EH (cell line): Measurements from ENCODE around the gene NEUROG1.

Source experiments
- DNase-seq: peaks from one replicate; pipeline ENCODE4 v3.0.0-alpha.2; 2015; ENCODE audit warnings: low read depth

Gene NEUROG1

GRCh38 chr5:135564331-135564730 lies 28.6 kb upstream of the NEUROG1 start:
- no peak for DNase-seq

DNA sequence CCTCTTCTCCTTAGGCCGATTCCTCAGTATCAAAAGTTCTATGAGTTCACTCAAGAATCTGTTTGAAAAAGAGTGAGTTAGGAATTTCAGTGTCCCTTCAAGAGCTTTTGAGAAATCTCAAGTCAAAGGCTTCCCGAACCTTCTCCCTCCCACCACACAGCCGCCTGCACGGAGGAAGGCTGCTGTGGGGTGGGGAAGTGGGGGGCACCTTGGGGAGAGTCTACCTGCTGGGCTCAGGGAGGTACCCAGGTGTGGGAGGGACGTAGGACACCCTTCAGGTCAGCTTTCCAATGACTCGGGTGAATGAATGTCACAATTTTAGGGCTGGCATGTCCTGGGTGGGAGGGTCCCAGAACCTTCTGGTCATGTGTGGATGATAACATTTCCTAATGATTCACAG lies 25.5 kb upstream of the NEUROG1 start:
- DNase-seq, result no peak

GRCh38 chr5:135560858-135561257 lies 25.1 kb upstream of the NEUROG1 start:
- peak; percentile 78 for DNase-seq

GRCh38 chr5:135559354-135559753 lies 23.6 kb upstream of the NEUROG1 start:
- peak; percentile 42 for DNase-seq

- no peak for DNase-seq
These were observed 21.5 kb upstream of the NEUROG1 start for GRCh38 chr5:135557076-135557838.

- no peak for DNase-seq
These were observed 20.9 kb upstream of the NEUROG1 start for GRCh38 chr5:135556620-135557019.

DNA sequence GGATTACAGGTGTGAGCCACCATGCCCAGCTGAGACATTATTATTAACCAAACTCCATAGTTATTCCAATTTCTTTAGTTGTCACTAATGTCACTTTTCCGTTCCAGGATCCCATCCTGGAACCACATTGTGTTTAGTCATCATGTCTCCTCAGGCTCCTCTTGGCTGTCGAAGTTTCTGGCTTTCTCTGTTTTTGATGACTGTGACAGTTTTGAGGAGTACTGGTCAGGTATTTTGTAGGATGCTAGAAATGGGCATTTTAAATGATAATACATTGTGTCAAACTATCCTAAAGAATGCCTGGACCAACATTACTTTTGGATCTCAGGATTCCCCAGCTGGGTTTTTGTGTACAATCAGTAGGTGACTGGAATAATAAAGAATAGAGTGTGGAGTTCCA lies 19.8 kb upstream of the NEUROG1 start:
- DNase-seq, result no peak

- peak; percentile 53 for DNase-seq
These were observed 18.1 kb upstream of the NEUROG1 start for GRCh38 chr5:135553688-135554462.

- peak; percentile 72 for DNase-seq
These were observed 16.1 kb upstream of the NEUROG1 start for GRCh38 chr5:135551593-135552447.

- no peak for DNase-seq
These were observed 13.6 kb upstream of the NEUROG1 start for GRCh38 chr5:135549413-135549812.

DNA sequence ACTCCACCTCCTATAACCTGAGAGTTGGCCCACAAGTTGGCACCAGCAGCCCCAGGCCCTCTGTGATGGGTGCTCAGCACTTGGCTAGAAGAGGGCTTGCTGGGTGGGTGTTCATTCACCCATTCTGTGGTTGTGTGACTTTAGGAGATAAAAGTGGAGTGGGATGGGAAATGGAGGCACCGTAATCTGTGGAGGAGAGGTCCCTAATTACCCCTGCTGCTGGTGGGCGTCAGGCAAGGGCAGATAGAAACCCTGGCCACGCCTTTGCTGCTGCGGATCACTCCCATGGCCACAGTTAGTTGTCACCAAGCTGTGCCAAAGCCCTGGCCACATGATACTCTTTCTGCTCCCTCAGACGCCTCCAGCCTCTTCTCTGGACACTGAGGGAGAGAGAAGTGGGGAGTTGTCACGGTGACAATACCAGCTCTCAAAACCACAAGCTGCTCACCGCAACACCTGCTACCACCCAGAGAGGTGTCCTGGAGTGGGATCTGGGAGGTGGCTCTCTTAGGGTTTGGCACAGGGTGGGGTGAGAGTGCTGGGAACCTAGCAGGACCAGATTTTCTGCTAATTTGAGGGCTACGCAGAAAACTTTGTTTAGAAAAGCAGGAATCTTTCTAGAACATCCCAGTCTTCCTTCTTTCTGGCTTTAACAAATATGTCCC lies 12.0 kb upstream of the NEUROG1 start:
- no peak for DNase-seq

DNA sequence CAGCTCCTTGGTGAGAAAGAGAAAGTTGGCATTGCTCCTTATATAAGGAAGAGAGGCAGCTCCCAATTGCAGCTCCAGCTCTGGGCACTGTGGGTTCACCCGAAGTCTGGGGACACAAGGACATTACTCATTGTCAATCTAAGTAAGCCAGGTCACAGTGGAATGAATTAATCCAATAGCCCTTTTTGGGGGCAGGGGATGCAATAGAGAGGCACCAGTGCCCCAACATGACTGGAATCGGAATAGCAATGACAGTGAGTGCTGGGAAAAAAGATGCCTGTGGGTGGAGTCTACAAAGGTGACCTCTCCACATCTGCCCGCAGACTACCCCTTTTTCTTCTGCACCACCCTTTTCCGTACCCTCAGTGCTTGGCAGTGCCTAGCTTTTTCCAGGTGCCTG lies 11.1 kb upstream of the NEUROG1 start:
- no peak for DNase-seq

DNA sequence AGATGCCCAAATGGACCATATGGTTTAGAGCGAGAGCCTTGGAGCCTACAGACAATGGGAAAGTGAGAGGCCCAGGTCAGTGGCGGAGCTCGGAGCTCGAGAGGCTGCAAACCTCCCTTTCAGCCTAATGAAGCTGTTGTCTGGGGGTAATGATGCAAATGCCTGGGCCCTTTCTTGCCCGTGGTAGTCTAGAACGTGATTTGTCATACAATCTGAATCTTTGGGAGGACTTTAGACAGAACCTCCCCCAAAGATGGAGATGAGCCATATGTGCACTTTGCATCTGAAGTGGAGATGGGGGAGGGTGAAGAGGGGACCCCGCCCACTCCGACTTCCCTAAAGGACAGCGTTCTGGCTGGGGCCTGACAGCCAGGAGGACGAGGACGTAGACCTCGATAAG lies 10.3 kb upstream of the NEUROG1 start:
- DNase-seq, result no peak

GRCh38 chr5:135545099-135545498 lies 9.3 kb upstream of the NEUROG1 start:
- DNase-seq, result no peak

DNA sequence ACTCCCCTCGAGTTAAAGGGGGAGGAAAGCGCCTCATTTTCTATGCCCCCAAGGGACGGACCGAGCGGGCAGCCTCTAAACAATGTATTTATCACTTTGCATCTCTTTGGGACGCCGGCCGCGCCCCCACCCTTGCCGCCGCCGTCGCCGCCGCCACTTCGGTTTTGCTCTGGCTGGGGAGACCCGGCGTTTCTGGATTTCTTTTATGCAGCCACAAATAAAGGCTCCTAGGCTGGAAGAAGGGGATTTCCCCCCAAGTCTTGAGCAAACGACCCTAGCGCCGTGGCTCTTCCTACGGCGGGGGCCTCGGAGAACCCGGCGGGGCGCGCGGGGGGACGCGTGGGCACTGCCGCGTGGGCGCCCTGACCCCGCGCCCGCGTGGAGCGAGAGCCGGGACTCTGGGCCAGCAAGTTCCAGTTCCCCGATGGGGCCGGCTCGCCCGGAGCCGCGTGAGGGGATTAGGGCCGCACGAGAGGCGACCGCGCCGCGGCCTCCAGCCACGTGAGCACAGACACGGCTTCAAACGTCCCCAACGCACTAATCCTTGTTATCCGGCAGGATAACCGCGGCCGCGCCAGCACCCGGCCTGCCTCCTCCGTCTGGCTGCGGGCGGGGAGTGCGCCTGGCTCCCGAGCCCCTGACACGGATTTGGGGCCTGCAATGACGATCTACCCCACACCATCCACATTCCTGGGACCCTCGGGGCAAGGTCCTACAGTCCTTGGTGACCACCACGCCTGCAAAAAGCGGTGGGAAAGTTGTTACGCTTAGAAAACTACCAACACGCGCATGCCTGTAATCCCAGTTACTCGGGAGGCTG lies 7.9 kb upstream of the NEUROG1 start:
- DNase-seq, result peak; percentile 19

GRCh38 chr5:135543001-135543484 lies 7.3 kb upstream of the NEUROG1 start:
- DNase-seq, result no peak

GRCh38 chr5:135541807-135542502 lies 6.2 kb upstream of the NEUROG1 start:
- DNase-seq, result no peak

- DNase-seq, result no peak
These were observed 3.8 kb upstream of the NEUROG1 start for GRCh38 chr5:135539430-135540005.

- no peak for DNase-seq
These were observed 2.5 kb upstream of the NEUROG1 start for GRCh38 chr5:135538261-135538660.

DNA sequence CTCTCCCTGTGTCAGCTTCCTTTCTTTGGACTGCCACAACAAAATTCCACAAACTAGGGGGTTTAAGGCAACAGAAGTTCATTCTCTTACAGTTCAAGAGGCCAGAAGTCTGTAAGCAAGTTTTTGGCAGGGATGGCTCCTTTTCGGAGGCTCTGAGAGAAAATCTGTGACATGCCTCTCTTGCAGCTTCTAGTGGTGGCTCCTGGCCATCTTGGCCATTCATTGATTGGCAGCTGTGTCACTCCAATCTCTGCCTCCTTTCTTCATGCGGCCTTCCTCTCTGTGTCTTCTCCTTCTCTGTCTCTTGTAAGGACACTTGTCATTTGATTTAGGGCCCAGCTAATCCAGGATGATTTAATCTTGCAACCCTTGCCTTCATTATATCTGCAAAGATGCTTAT lies 2.0 kb upstream of the NEUROG1 start:
- DNase-seq, result no peak
